Stomach smooth muscle (tissue), 2 donors: Measurements from ENCODE around the gene TBC1D14.

Experiments used
- H3K27ac ChIP-seq: one replicate; pipeline ENCODE4 v1.7.0; 2013; ENCODE audit warnings: mild to moderate bottlenecking, low read length, inconsistent platforms
- H3K27me3 ChIP-seq, 2 donors: one replicate each; pipeline ENCODE4 v1.7.0; 2013; ENCODE audit warnings: low read length in 2 of 2; ENCODE audit not compliant: insufficient read depth in 2 of 2, control insufficient read depth in 1 of 2
- H3K36me3 ChIP-seq, 2 donors: one replicate each; pipeline ENCODE4 v1.7.0; 2013; ENCODE audit warnings: low read length in 2 of 2; ENCODE audit not compliant: control insufficient read depth in 2 of 2, insufficient read depth in 2 of 2
- H3K4me1 ChIP-seq: one replicate; pipeline ENCODE4 v1.7.0; 2013; ENCODE audit warnings: low read length; ENCODE audit not compliant: control insufficient read depth, insufficient read depth
- H3K4me3 ChIP-seq, 2 donors: one replicate each; pipeline ENCODE4 v1.7.0; 2013; ENCODE audit warnings: low read length in 2 of 2
- H3K9ac ChIP-seq, 2 donors: one replicate each; pipeline ENCODE4 v1.7.0; 2013; ENCODE audit warnings: low read length in 2 of 2, mild to moderate bottlenecking in 1 of 2
- H3K9me3 ChIP-seq, 2 donors: one replicate each; pipeline ENCODE4 v1.7.0; 2013; ENCODE audit warnings: low read length in 2 of 2; ENCODE audit not compliant: control insufficient read depth in 2 of 2
- donor health status: healthy.
- donor health status: Pancreatic carcinoma.

Gene TBC1D14

GRCh38 chr4:6963139-6963611 lies 53.5 kb downstream of the TBC1D14 start:
- Histone ChIP-seq H3K9me3 (no peaks in the 10 kb centered on the region), H3K36me3 (peaks cover 1 to 2% of the 10 kb centered on the region in 2 donors), H3K27me3 (no peaks in the 10 kb centered on the region), H3K4me1 (peaks cover 5% of the 10 kb centered on the region), H3K4me3 (no peak overlapping the region), H3K9ac (no peak overlapping the region), H3K27ac (no peak overlapping the region)

- H3K9me3 ChIP-seq = no peaks in the 10 kb centered on the region
- no peak overlapping the region for H3K27ac ChIP-seq
- no peak overlapping the region for H3K9ac ChIP-seq
- H3K4me3 ChIP-seq = no peak overlapping the region
- H3K36me3 ChIP-seq = peaks cover 3 to 4% of the 10 kb centered on the region in 2 donors
- H3K4me1 ChIP-seq = peaks cover 5% of the 10 kb centered on the region
- no peaks in the 10 kb centered on the region for H3K27me3 ChIP-seq
These were observed 55.2 kb downstream of the TBC1D14 start for GRCh38 chr4:6964858-6965257.

- Histone ChIP-seq H3K27me3 (no peaks in the 10 kb centered on the region), H3K9ac (no peak overlapping the region), H3K27ac (no peak overlapping the region), H3K9me3 (no peaks in the 10 kb centered on the region), H3K4me3 (no peak overlapping the region), H3K36me3 (peaks cover 3 to 4% of the 10 kb centered on the region in 2 donors), H3K4me1 (peaks cover 5% of the 10 kb centered on the region)
These were observed 55.7 kb downstream of the TBC1D14 start for GRCh38 chr4:6965329-6965728.

- peaks cover under 1% of the 10 kb centered on the region for H3K4me1 ChIP-seq
- no peaks in the 10 kb centered on the region for H3K27me3 ChIP-seq
- peaks cover 3 to 4% of the 10 kb centered on the region in 2 donors for H3K36me3 ChIP-seq
- H3K9me3 ChIP-seq = no peaks in the 10 kb centered on the region
- no peak overlapping the region for H3K4me3 ChIP-seq
- no peak overlapping the region for H3K9ac ChIP-seq
- no peak overlapping the region for H3K27ac ChIP-seq
These were observed 58.3 kb downstream of the TBC1D14 start for GRCh38 chr4:6967846-6968340.

- H3K9ac ChIP-seq = no peak overlapping the region
- H3K27ac ChIP-seq = no peak overlapping the region
- H3K4me3 ChIP-seq = no peak overlapping the region
- H3K9me3 ChIP-seq = no peaks in the 10 kb centered on the region
- H3K36me3 ChIP-seq = peaks cover 3 to 4% of the 10 kb centered on the region in 2 donors
- no peaks in the 10 kb centered on the region for H3K27me3 ChIP-seq
- H3K4me1 ChIP-seq = no peaks in the 10 kb centered on the region
These were observed 58.9 kb downstream of the TBC1D14 start for GRCh38 chr4:6968496-6968895.

- Histone ChIP-seq H3K4me1 (no peaks in the 10 kb centered on the region), H3K27me3 (no peaks in the 10 kb centered on the region), H3K4me3 (no peak overlapping the region), H3K9ac (no peak overlapping the region), H3K36me3 (peaks cover 3 to 4% of the 10 kb centered on the region in 2 donors), H3K27ac (no peak overlapping the region), H3K9me3 (no peaks in the 10 kb centered on the region)
These were observed 60.5 kb downstream of the TBC1D14 start for GRCh38 chr4:6969826-6970800.

GRCh38 chr4:6971536-6972374 lies 62.1 kb downstream of the TBC1D14 start:
- Histone ChIP-seq H3K4me3 (no peak overlapping the region), H3K27ac (no peak overlapping the region), H3K9ac (no peak overlapping the region), H3K9me3 (no peaks in the 10 kb centered on the region), H3K36me3 (peaks cover 3 to 4% of the 10 kb centered on the region in 2 donors), H3K27me3 (no peaks in the 10 kb centered on the region), H3K4me1 (no peaks in the 10 kb centered on the region)

- no peaks in the 10 kb centered on the region for H3K9me3 ChIP-seq
- no peak overlapping the region for H3K27ac ChIP-seq
- H3K36me3 ChIP-seq = peaks cover 3 to 4% of the 10 kb centered on the region in 2 donors
- no peaks in the 10 kb centered on the region for H3K4me1 ChIP-seq
- no peaks in the 10 kb centered on the region for H3K27me3 ChIP-seq
- no peak overlapping the region for H3K9ac ChIP-seq
- no peak overlapping the region for H3K4me3 ChIP-seq
These were observed 62.7 kb downstream of the TBC1D14 start for GRCh38 chr4:6972375-6972650.

GRCh38 chr4:6972911-6973310 lies 63.3 kb downstream of the TBC1D14 start:
- Histone ChIP-seq H3K4me3 (no peak overlapping the region), H3K36me3 (peaks cover 3 to 4% of the 10 kb centered on the region in 2 donors), H3K27me3 (no peaks in the 10 kb centered on the region), H3K27ac (no peak overlapping the region), H3K9me3 (no peaks in the 10 kb centered on the region), H3K9ac (no peak overlapping the region), H3K4me1 (no peaks in the 10 kb centered on the region)

- Histone ChIP-seq H3K4me3 (no peak overlapping the region), H3K9ac (no peak overlapping the region), H3K27ac (no peak overlapping the region), H3K4me1 (no peaks in the 10 kb centered on the region), H3K36me3 (no peaks in the 10 kb centered on the region), H3K27me3 (no peaks in the 10 kb centered on the region), H3K9me3 (no peaks in the 10 kb centered on the region)
These were observed 64.7 kb downstream of the TBC1D14 start for GRCh38 chr4:6974138-6974848.
